Osteocyte (in vitro differentiated cells): Measurements from ENCODE around the gene TSPAN11. TPM values are rescaled to one million over a fixed set of nuclear protein-coding genes. Genes with fewer than 3 reads are reported as not detected.

Experiments used
- DNase-seq: peaks from one replicate; pipeline ENCODE4 v3.0.0; 2021; ENCODE audit warnings: mixed read lengths; ENCODE audit not compliant: unreplicated experiment; ENCODE audit errors: extremely low spot score
- H3K27ac Mint-ChIP-seq: one replicate; pipeline ENCODE4 v1.8.0; 2021; ENCODE audit warnings: mild to moderate bottlenecking, mixed read lengths; ENCODE audit not compliant: unreplicated experiment
- H3K27me3 Mint-ChIP-seq: one replicate; pipeline ENCODE4 v1.8.0; 2021; ENCODE audit warnings: mixed read lengths; ENCODE audit not compliant: unreplicated experiment
- H3K36me3 Mint-ChIP-seq: one replicate; pipeline ENCODE4 v1.8.0; 2021; ENCODE audit warnings: mixed read lengths; ENCODE audit not compliant: unreplicated experiment
- H3K4me1 Mint-ChIP-seq: one replicate; pipeline ENCODE4 v1.8.0; 2021; ENCODE audit warnings: mixed read lengths; ENCODE audit not compliant: unreplicated experiment
- H3K4me3 Mint-ChIP-seq: one replicate; pipeline ENCODE4 v1.8.0; 2021; ENCODE audit warnings: mild to moderate bottlenecking, moderate library complexity, mixed read lengths; ENCODE audit not compliant: unreplicated experiment
- H3K9me3 Mint-ChIP-seq: one replicate; pipeline ENCODE4 v1.8.0; 2021; ENCODE audit warnings: mixed read lengths; ENCODE audit not compliant: unreplicated experiment
- total RNA-seq: library from RNA; stranded (reverse); gene quantifications from 2 replicates; pipeline ENCODE4 v1.2.1, GENCODE V29; 2021
- TF ChIP-seq, protein P1 (sequence below): fragments of 200-600 bp; sonication (generic); IDR thresholded peaks from 2 replicates; pipeline ENCODE4 v1.5.0; 2021; ENCODE audit warnings: antibody characterized with exemption, mild to moderate bottlenecking, moderate library complexity

The TSPAN11 gene
- total RNA-seq, 1 donor from 2014 or later, result 9.2 TPM

GRCh38 chr12:30955214-30955613 is 28.7 kb downstream of the TSPAN11 start:
- no peaks in the 10 kb centered on the region for H3K9me3 Mint-ChIP-seq
- no peak overlapping the region for H3K27ac Mint-ChIP-seq
- H3K4me3 Mint-ChIP-seq, result no peak overlapping the region
- H3K27me3 Mint-ChIP-seq, result peaks cover 32% of the 10 kb centered on the region
- no peaks in the 10 kb centered on the region for H3K36me3 Mint-ChIP-seq
- TF ChIP-seq, protein P1, sequence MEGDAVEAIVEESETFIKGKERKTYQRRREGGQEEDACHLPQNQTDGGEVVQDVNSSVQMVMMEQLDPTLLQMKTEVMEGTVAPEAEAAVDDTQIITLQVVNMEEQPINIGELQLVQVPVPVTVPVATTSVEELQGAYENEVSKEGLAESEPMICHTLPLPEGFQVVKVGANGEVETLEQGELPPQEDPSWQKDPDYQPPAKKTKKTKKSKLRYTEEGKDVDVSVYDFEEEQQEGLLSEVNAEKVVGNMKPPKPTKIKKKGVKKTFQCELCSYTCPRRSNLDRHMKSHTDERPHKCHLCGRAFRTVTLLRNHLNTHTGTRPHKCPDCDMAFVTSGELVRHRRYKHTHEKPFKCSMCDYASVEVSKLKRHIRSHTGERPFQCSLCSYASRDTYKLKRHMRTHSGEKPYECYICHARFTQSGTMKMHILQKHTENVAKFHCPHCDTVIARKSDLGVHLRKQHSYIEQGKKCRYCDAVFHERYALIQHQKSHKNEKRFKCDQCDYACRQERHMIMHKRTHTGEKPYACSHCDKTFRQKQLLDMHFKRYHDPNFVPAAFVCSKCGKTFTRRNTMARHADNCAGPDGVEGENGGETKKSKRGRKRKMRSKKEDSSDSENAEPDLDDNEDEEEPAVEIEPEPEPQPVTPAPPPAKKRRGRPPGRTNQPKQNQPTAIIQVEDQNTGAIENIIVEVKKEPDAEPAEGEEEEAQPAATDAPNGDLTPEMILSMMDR, result no peak
- no peaks in the 10 kb centered on the region for H3K4me1 Mint-ChIP-seq
- DNase-seq, result no peak

DNA sequence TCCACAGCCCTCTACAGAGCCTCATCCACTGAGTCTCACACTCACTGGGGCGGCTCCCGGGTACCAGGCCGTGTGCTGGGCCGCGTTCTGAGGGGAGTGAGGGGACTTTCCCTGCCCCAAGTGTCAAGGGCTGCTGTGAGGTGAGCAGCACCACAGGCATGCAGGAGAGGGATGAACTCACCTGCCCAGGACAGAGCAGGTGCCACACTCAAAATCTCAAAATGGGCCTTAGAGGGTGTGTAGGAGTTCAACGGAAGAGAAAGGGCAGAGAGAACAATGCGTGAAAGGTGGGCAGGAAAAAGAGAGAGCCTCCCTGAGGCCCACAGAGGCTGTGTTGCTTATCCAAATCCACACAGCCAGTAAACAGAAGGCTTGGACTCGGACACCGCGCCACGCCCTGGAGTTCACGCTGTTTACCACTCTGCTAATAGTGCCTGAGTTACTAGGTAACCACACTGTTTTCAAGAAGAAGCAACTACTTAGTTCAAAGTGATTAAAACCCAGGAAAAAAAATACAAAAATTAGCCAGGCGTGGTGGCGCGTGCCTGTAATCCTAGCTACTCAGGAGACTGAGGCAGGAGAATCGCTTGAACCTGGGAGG is 32.7 kb downstream of the TSPAN11 start:
- TF ChIP-seq, protein P1, result no peak
- Mint-ChIP-seq H3K9me3 (no peaks in the 10 kb centered on the region), H3K27me3 (peaks cover 42% of the 10 kb centered on the region), H3K36me3 (no peaks in the 10 kb centered on the region), H3K27ac (no peak overlapping the region), H3K4me3 (no peak overlapping the region), H3K4me1 (no peaks in the 10 kb centered on the region)
- DNase-seq, result no peak

DNA sequence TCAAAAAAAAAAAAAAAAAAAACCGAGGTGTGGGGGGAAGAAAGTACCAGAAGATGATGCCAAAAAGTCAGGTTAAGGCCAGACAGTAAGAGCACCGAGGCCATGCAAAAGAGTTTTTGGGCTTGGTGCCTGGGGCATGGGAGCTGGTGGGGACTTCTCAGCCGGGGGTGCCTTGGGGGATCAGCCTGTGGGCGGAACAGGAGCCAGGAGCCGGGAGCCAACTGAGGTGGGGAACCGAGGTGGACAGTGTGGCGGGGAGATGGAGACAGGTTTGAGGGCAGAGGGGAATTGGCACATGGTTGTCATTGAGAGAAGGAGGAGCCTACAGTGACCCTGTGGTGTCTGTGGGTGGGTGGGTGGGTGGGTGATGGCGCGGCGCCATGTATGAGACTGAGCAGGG is 33.2 kb downstream of the TSPAN11 start:
- H3K36me3 Mint-ChIP-seq, result no peaks in the 10 kb centered on the region
- H3K9me3 Mint-ChIP-seq, result no peaks in the 10 kb centered on the region
- no peak overlapping the region for H3K4me3 Mint-ChIP-seq
- H3K4me1 Mint-ChIP-seq, result no peaks in the 10 kb centered on the region
- H3K27ac Mint-ChIP-seq, result no peak overlapping the region
- no peak for DNase-seq
- peaks cover 45% of the 10 kb centered on the region for H3K27me3 Mint-ChIP-seq
- TF ChIP-seq, protein P1, result no peak

DNA sequence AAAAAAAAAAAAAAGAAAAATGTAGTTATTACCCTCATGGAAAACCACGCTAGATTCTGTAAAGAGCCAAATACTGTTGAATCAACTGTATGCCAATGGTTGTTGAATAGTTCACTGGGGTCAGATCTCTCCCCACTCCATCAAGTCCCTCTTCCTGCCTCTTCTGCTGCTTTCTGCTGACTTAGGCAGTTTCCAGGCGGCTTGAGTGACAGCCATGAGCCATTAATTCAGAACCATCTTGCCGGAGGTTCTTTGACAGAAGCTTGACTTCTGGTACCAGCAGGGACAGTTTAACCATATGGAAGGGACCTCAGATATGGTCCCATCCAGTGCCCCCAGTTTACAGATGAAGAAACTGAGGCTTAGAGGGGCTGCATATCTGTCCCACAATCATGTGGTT is 34.5 kb downstream of the TSPAN11 start:
- Mint-ChIP-seq H3K27me3 (peaks cover 41% of the 10 kb centered on the region), H3K27ac (no peak overlapping the region), H3K4me3 (no peak overlapping the region), H3K36me3 (no peaks in the 10 kb centered on the region), H3K4me1 (no peaks in the 10 kb centered on the region), H3K9me3 (no peaks in the 10 kb centered on the region)
- TF ChIP-seq, protein P1, result no peak
- no peak for DNase-seq

GRCh38 chr12:30962047-30962446 is 35.5 kb downstream of the TSPAN11 start:
- TF ChIP-seq, protein P1, result no peak
- H3K36me3 Mint-ChIP-seq, result no peaks in the 10 kb centered on the region
- H3K4me3 Mint-ChIP-seq, result no peak overlapping the region
- peaks cover 42% of the 10 kb centered on the region for H3K27me3 Mint-ChIP-seq
- H3K9me3 Mint-ChIP-seq, result no peaks in the 10 kb centered on the region
- no peak for DNase-seq
- H3K27ac Mint-ChIP-seq, result no peak overlapping the region
- no peaks in the 10 kb centered on the region for H3K4me1 Mint-ChIP-seq
